ENCODE measurements around the gene CCDC146. TPM values are rescaled to one million over a fixed set of nuclear protein-coding genes. Genes with fewer than 3 reads are reported as not detected.

The CCDC146 gene
- total and polyA plus RNA-seq, 2 of the 13 experiments (the other 11 are each of a cell fraction or from before 2014, with no cell fraction given), result 2.4 to 4.1 TPM

- H4K20me1 ChIP-seq (ENCODE audit: insufficient read depth, low read length), result no peaks in the 10 kb centered on the region
- ATAC-seq (no peak), DNase-seq (ENCODE audit: low spot score) (no peak), FAIRE-seq (no peak)
- no peaks in the 10 kb centered on the region for H3K4me1 ChIP-seq (ENCODE audit: insufficient read depth, low read length)
- ChIA-PET POLR2A (no interaction called here), CTCF (ENCODE audit: low intra/inter-chr PET ratio, low total read pairs) (no interaction called here)
- H2AFZ ChIP-seq (ENCODE audit: low read length), result no peak overlapping the region
- H3K27me3 ChIP-seq (ENCODE audit: control insufficient read depth in 1 of 2, insufficient read depth in 2 of 2, low read length in 2 of 2), result no peaks in the 10 kb centered on the region
- TF ChIP-seq GABPB1 (CRISPR knock-in tag; IDR thresholded peaks at IDR 0.05) (no peak), ZBTB26 (CRISPR knock-in tag; IDR thresholded peaks at IDR 0.05; ENCODE audit: borderline replicate concordance) (no peak), SMC3 (IDR thresholded peaks at IDR 0.05; ENCODE audit: low read length) (no peak), CENPX (CRISPR knock-in tag; IDR thresholded peaks at IDR 0.05) (no peak)
- no peaks in the 10 kb centered on the region for H3K9me3 ChIP-seq (ENCODE audit: low read length)
- no peak overlapping the region for H3K4me3 ChIP-seq (replicated peaks in 1 of 3; ENCODE audit: insufficient read depth in 1 of 3, low read depth in 2 of 3, low read length in 3 of 3)
- H3K9ac ChIP-seq (ENCODE audit: insufficient read depth, low read depth, low read length), result no peak overlapping the region
- no peaks in the 10 kb centered on the region for H3K36me3 ChIP-seq (replicated peaks in 1 of 2; ENCODE audit: control insufficient read depth in 1 of 2, insufficient read depth in 2 of 2, low read length in 2 of 2)
- BruUV-seq (replicated peaks), result no TSS peak
- no peak overlapping the region for H3K27ac ChIP-seq (ENCODE audit: extremely low read length, insufficient read depth, low read length)
- in situ Hi-C loops (cut with HindIII; ENCODE audit: extremely low pct_ligation_motif_present, low pct_unique_long_range_greater_than_20kb) (no loop called here), intact Hi-C loops (cut with micrococcal nuclease; ENCODE audit: unreplicated experiment) (no loop called here)
- H3K4me2 ChIP-seq (ENCODE audit: low read depth, low read length), result no peak overlapping the region
- WGBS (ENCODE audit: low lambda C conversion rate), result 88% methylated on average over 1 of the region's 1 CpG
- H3K79me2 ChIP-seq (ENCODE audit: insufficient read depth, low read length), result no peaks in the 10 kb centered on the region
These were observed 135.6 kb downstream of the CCDC146 start for GRCh38 chr7:77258014-77258413.

GRCh38 chr7:77258593-77258992 lies 136.2 kb downstream of the CCDC146 start:
- intact Hi-C loops (cut with micrococcal nuclease; ENCODE audit: unreplicated experiment), result no loop called here
- TF ChIP-seq ELF1 (CRISPR knock-in tag; IDR thresholded peaks at IDR 0.05), result no peak
- TF ChIP-seq HES4 (CRISPR knock-in tag; IDR thresholded peaks at IDR 0.05; ENCODE audit: borderline replicate concordance), result no peak
- no peak for TF ChIP-seq ZNF234 (CRISPR knock-in tag; conservative IDR thresholded peaks at IDR 0.05)
- no peak for TF ChIP-seq SNAPC4 (CRISPR knock-in tag; IDR thresholded peaks at IDR 0.05)
- TF ChIP-seq ZNF724P (CRISPR knock-in tag; IDR thresholded peaks at IDR 0.05; ENCODE audit: borderline replicate concordance), result no peak
- no peak for TF ChIP-seq ZFP37 (CRISPR knock-in tag; IDR thresholded peaks at IDR 0.05; ENCODE audit: borderline replicate concordance)
- no peak for TF ChIP-seq ZNF260 (CRISPR knock-in tag; IDR thresholded peaks at IDR 0.05; ENCODE audit: borderline replicate concordance, low read depth)
- no peak for TF ChIP-seq ZNF34 (CRISPR knock-in tag; IDR thresholded peaks at IDR 0.05; ENCODE audit: borderline replicate concordance)
- no peak for TF ChIP-seq MTA3 (CRISPR knock-in tag; IDR thresholded peaks at IDR 0.05)
- TF ChIP-seq SP2 (CRISPR knock-in tag; IDR thresholded peaks at IDR 0.05), result no peak
- no peak for TF ChIP-seq ZC3H4 (CRISPR knock-in tag; IDR thresholded peaks at IDR 0.05; ENCODE audit: borderline replicate concordance)

More at GRCh38 chr7:77258593-77258992, 136.2 kb downstream of the CCDC146 start:
- Histone ChIP-seq H4K20me1 (ENCODE audit: insufficient read depth, low read length) (no peaks in the 10 kb centered on the region), H3K4me3 (replicated peaks in 1 of 3; ENCODE audit: insufficient read depth in 1 of 3, low read depth in 2 of 3, low read length in 3 of 3) (no peak overlapping the region), H3K4me2 (ENCODE audit: low read depth, low read length) (no peak overlapping the region), H2AFZ (ENCODE audit: low read length) (no peak overlapping the region), H3K4me1 (ENCODE audit: insufficient read depth, low read length) (no peaks in the 10 kb centered on the region), H3K27me3 (ENCODE audit: control insufficient read depth in 1 of 2, insufficient read depth in 2 of 2, low read length in 2 of 2) (no peaks in the 10 kb centered on the region), H3K27ac (ENCODE audit: extremely low read length, insufficient read depth, low read length) (no peak overlapping the region), H3K9me3 (ENCODE audit: low read length) (no peaks in the 10 kb centered on the region), H3K9ac (ENCODE audit: insufficient read depth, low read depth, low read length) (no peak overlapping the region), H3K79me2 (ENCODE audit: insufficient read depth, low read length) (no peaks in the 10 kb centered on the region), H3K36me3 (replicated peaks in 1 of 2; ENCODE audit: control insufficient read depth in 1 of 2, insufficient read depth in 2 of 2, low read length in 2 of 2) (no peaks in the 10 kb centered on the region)
- ChIA-PET CTCF (ENCODE audit: low intra/inter-chr PET ratio, low total read pairs) (no interaction called here), POLR2A (no interaction called here)
- FAIRE-seq (no peak), DNase-seq (ENCODE audit: low spot score) (no peak), ATAC-seq (no peak)
- in situ Hi-C loops (cut with HindIII; ENCODE audit: extremely low pct_ligation_motif_present, low pct_unique_long_range_greater_than_20kb), result no loop called here
- 78% methylated on average over 6 of the region's 6 CpGs for WGBS (ENCODE audit: low lambda C conversion rate)
- no TSS peak for BruUV-seq (replicated peaks)
